OCI-LY7 (cell line): Measurements from ENCODE around the gene WIZ.

Experiments
- EZH2phosphoT487 ChIP-seq: fragments of 200-600 bp; sonication (generic); IDR thresholded peaks from 2 replicates; pipeline ENCODE4 v1.6.1; 2018; ENCODE audit warnings: low read depth, borderline replicate concordance, mild to moderate bottlenecking, mixed run types, antibody characterized with exemption, low read length, moderate library complexity, mixed read lengths
- TF ChIP-seq, protein P1 (sequence below): fragments of 200-600 bp; sonication (generic); conservative IDR thresholded peaks from 2 replicates; pipeline ENCODE4 v1.5.1; 2014; ENCODE audit warnings: mild to moderate bottlenecking, antibody characterized with exemption, low read length, moderate library complexity, mixed read lengths

DNA sequence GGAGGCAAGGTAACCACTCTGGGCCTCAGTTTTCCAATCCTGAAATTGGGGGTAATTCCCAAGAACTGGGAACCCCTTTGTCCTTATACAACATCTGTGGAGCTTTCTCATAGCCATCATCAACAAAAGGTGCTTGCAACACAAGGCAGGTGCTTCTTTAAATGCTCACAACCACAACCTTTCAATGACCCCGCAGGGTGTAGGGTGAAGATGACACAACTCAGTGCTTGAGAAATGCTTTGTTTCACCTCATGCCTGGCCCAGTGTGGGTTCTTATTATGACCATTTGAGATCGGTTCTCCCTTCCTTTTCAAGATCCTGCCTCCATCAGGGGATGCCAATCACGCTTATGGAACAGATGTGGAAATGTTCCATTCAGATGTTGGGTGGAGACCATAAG, 8.4 kb downstream of the WIZ start:
- TF ChIP-seq, protein P1, sequence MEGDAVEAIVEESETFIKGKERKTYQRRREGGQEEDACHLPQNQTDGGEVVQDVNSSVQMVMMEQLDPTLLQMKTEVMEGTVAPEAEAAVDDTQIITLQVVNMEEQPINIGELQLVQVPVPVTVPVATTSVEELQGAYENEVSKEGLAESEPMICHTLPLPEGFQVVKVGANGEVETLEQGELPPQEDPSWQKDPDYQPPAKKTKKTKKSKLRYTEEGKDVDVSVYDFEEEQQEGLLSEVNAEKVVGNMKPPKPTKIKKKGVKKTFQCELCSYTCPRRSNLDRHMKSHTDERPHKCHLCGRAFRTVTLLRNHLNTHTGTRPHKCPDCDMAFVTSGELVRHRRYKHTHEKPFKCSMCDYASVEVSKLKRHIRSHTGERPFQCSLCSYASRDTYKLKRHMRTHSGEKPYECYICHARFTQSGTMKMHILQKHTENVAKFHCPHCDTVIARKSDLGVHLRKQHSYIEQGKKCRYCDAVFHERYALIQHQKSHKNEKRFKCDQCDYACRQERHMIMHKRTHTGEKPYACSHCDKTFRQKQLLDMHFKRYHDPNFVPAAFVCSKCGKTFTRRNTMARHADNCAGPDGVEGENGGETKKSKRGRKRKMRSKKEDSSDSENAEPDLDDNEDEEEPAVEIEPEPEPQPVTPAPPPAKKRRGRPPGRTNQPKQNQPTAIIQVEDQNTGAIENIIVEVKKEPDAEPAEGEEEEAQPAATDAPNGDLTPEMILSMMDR: no peak
- no peak for TF ChIP-seq EZH2phosphoT487
